Measurements from ENCODE around the gene PTPRM. TPM values are rescaled to one million over a fixed set of nuclear protein-coding genes. Genes with fewer than 3 reads are reported as not detected.

Gene PTPRM
- total and polyA plus RNA-seq, 2 of the 4 experiments (the other 2 are of a cell fraction): 28.3 to 51.2 TPM

- H2AFZ ChIP-seq (replicated peaks; ENCODE audit: low read length, poor library complexity): no peak overlapping the region
- H2BK15ac ChIP-seq (ENCODE audit: low read depth, low read length): no peak overlapping the region
- POLR2A ChIA-PET (ENCODE audit: unreplicated experiment): no interaction called here
- intact Hi-C loops (cut with micrococcal nuclease): no loop called here
- CTCF ChIA-PET: no interaction called here
- no peak overlapping the region for H3K18ac ChIP-seq (ENCODE audit: low read depth, low read length)
- TF ChIP-seq RCOR1 (IDR thresholded peaks at IDR 0.05; ENCODE audit: insufficient replicate concordance, low read length): no peak
- TF ChIP-seq RAD21 (IDR thresholded peaks at IDR 0.05; ENCODE audit: low read length): no peak
- no peak for TF ChIP-seq CHD1 (IDR thresholded peaks at IDR 0.05; ENCODE audit: low read depth, low read length)
- TF ChIP-seq USF2 (IDR thresholded peaks at IDR 0.05; ENCODE audit: low read depth, low read length): no peak
- TF ChIP-seq MAFK (IDR thresholded peaks at IDR 0.05; ENCODE audit: low read depth, low read length): no peak
- no peak for TF ChIP-seq POLR2A (IDR thresholded peaks at IDR 0.05; ENCODE audit: low read depth, low read length)
- TF ChIP-seq BHLHE40 (IDR thresholded peaks at IDR 0.05; ENCODE audit: low read depth, low read length): no peak
- no peak for TF ChIP-seq CTCF (conservative IDR thresholded peaks at IDR 0.05; ENCODE audit: low read depth, low read length)
- no peak for TF ChIP-seq NFE2L2 (IDR thresholded peaks at IDR 0.05; ENCODE audit: low read depth, low read length)
- dilution Hi-C loops (cut with HindIII; ENCODE audit: low sequenced_read_pairs, unreplicated experiment): no loop called here
- no peak overlapping the region for H2BK5ac ChIP-seq (ENCODE audit: low read depth, low read length, poor library complexity, severe bottlenecking)
- H3K9ac ChIP-seq (ENCODE audit: low read depth, low read length): no peak overlapping the region
- no peak overlapping the region for H4K5ac ChIP-seq (ENCODE audit: low read depth, low read length)
- no peaks in the 10 kb centered on the region for H4K20me1 ChIP-seq (ENCODE audit: insufficient read depth, low read length)
- H4K91ac ChIP-seq (ENCODE audit: insufficient read depth, low read depth, low read length): no peak overlapping the region
- in situ Hi-C loops (cut with MboI; ENCODE audit: low sequenced_read_pairs): no loop called here
- no CpG with 5 or more reads among the region's 1 CpG for WGBS, 2 experiments (ENCODE audit: extremely low coverage in 2 of 2, insufficient read length in 1 of 2)
- no peaks in the 10 kb centered on the region for H3K79me1 ChIP-seq (ENCODE audit: low read depth in 1 of 2, low read length in 2 of 2)
- no peaks in the 10 kb centered on the region for H3K4me1 ChIP-seq (ENCODE audit: control insufficient read depth, insufficient read depth, low read length)
- ATAC-seq (ENCODE audit: low read depth): no peak
- peaks cover 13% of the 10 kb centered on the region for H3K27me3 ChIP-seq (ENCODE audit: control insufficient read depth, insufficient read depth, low read length)
- no peak overlapping the region for H3K14ac ChIP-seq (replicated peaks; ENCODE audit: low read depth, low read length)
- H2AK5ac ChIP-seq (ENCODE audit: low read depth, low read length): no peak overlapping the region
- no peak overlapping the region for H3K4me2 ChIP-seq (ENCODE audit: low read depth, low read length)
- no TSS peak for BruUV-seq (replicated peaks)
- H3K4ac ChIP-seq (ENCODE audit: low read depth, low read length): no peak overlapping the region
- H4K8ac ChIP-seq (ENCODE audit: low read depth in 2 of 2, low read length in 2 of 2): no peak overlapping the region
- no peak overlapping the region for H2AK9ac ChIP-seq (replicated peaks; ENCODE audit: low read depth, low read length, poor library complexity)
- H3K4me3 ChIP-seq (ENCODE audit: insufficient read depth, low read depth, low read length): no peak overlapping the region
- no peak overlapping the region for H3K56ac ChIP-seq (ENCODE audit: extremely low read depth, insufficient read depth, low read length)
- H2BK20ac ChIP-seq (ENCODE audit: low read depth, low read length): no peak overlapping the region
- H3K9me3 ChIP-seq (ENCODE audit: control insufficient read depth, insufficient read depth, low read length): no peaks in the 10 kb centered on the region
- no peaks in the 10 kb centered on the region for H3K36me3 ChIP-seq (ENCODE audit: control insufficient read depth, insufficient read depth, low read length)
- no peak for DNase-seq
- H3K23ac ChIP-seq (ENCODE audit: low read depth, low read length): no peak overlapping the region
- no peaks in the 10 kb centered on the region for H3K9me1 ChIP-seq (ENCODE audit: insufficient read depth, low read length)
- H3K27ac ChIP-seq (ENCODE audit: insufficient read depth, low read length): no peak overlapping the region
- no peak overlapping the region for H2BK120ac ChIP-seq (ENCODE audit: low read depth, low read length)
These were observed 887.0 kb downstream of the PTPRM start for GRCh38 chr18:8454136-8454535.
